HG02870 (cell line): Measurements from ENCODE around the gene ACTA2.

ENCODE experiments used
- ATAC-seq: cut with Tn5 transposase; IDR thresholded peaks from one replicate; pipeline ENCODE4 v1.9.1; 2021; ENCODE audit warnings: mild to moderate bottlenecking, moderate library complexity; ENCODE audit not compliant: unreplicated experiment

Gene ACTA2

GRCh38 chr10:88982366-88982765, 29.8 kb upstream of the ACTA2 start:
- no peak for ATAC-seq

- ATAC-seq, result no peak
Observed at GRCh38 chr10:88981435-88981834, 28.9 kb upstream of the ACTA2 start.

- no peak for ATAC-seq
Observed at GRCh38 chr10:88980800-88981199, 28.2 kb upstream of the ACTA2 start.

- no peak for ATAC-seq
Observed at GRCh38 chr10:88980247-88980646, 27.7 kb upstream of the ACTA2 start.

- no peak for ATAC-seq
Observed at GRCh38 chr10:88979603-88980002, 27.0 kb upstream of the ACTA2 start.

GRCh38 chr10:88979153-88979562, 26.6 kb upstream of the ACTA2 start:
- no peak for ATAC-seq

GRCh38 chr10:88978463-88978862, 25.9 kb upstream of the ACTA2 start:
- no peak for ATAC-seq

GRCh38 chr10:88975377-88975720, 22.8 kb upstream of the ACTA2 start:
- no peak for ATAC-seq

GRCh38 chr10:88974446-88975376, 22.1 kb upstream of the ACTA2 start:
- no peak for ATAC-seq

- ATAC-seq, result no peak
Observed at GRCh38 chr10:88974012-88974411, 21.4 kb upstream of the ACTA2 start.

GRCh38 chr10:88971221-88972061, 18.9 kb upstream of the ACTA2 start:
- ATAC-seq, result no peak

- ATAC-seq, result no peak
Observed at GRCh38 chr10:88968391-88968790, 15.8 kb upstream of the ACTA2 start.

- no peak for ATAC-seq
Observed at GRCh38 chr10:88966797-88967196, 14.2 kb upstream of the ACTA2 start.

GRCh38 chr10:88964869-88965415, 12.4 kb upstream of the ACTA2 start:
- no peak for ATAC-seq

- ATAC-seq, result no peak
Observed at GRCh38 chr10:88964360-88964759, 11.8 kb upstream of the ACTA2 start.

GRCh38 chr10:88963318-88963717, 10.7 kb upstream of the ACTA2 start:
- ATAC-seq, result no peak

GRCh38 chr10:88962336-88962735, 9.8 kb upstream of the ACTA2 start:
- ATAC-seq, result no peak

- ATAC-seq, result no peak
Observed at GRCh38 chr10:88961266-88961665, 8.7 kb upstream of the ACTA2 start.

GRCh38 chr10:88960802-88961201, 8.2 kb upstream of the ACTA2 start:
- no peak for ATAC-seq

- ATAC-seq, result no peak
Observed at GRCh38 chr10:88958721-88959120, 6.1 kb upstream of the ACTA2 start.

- ATAC-seq, result no peak
Observed at GRCh38 chr10:88957381-88957780, 4.8 kb upstream of the ACTA2 start.
